ENCODE data around the gene MAGOHB.

The MAGOHB gene

DNA sequence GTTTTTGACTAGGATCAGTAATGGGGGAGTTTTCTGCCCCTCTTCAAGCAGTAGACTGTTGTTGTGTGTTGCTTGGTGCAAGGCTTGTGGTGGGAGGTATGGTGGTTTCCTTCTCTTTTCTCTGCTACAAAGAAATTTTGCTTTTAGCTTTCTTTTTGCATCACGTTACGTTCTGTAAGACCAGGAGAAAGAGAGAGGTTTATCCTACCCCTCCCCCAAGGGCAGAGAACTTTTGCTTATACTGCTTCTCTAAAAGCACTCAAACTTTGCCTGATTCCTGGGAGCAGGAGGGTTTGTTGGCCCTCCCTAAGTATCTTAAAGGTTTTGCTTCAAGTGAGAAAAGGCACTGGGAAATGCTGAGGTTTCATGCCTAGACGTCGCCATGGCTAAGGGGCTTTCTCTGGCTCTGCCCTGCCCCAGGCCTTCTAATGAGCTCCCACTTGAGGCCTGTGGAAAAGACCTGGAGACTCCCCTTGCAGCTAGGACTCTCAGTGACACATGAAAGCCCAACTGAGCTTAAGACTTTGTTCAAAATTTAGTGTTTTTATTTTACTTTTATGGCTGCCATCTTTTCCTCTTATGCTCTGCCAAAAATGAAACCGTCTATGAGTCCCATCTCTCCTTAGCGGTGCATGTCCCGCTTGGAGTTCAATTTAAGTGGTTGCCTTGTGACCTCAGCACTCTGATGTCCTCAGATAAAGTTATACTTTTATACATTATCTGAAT, 58.5 kb downstream of the MAGOHB start:
- no peak for DNase-seq (ENCODE audit: low read depth in 3 of 3)

GRCh38 chr12:10554228-10554755, 59.1 kb downstream of the MAGOHB start:
- no peak for DNase-seq (ENCODE audit: low read depth in 3 of 3)
